Parathyroid adenoma (tissue), 2 donors: Measurements from ENCODE around the gene TDRD9.

Experiments used
- H2AFZ ChIP-seq: fragments of 300-600 bp; sonication (generic); one replicate; pipeline ENCODE4 v1.7.0; 2017; ENCODE audit warnings: antibody characterized with exemption, mild to moderate bottlenecking
- H3K27ac ChIP-seq: fragments of 300-600 bp; sonication (generic); one replicate; pipeline ENCODE4 v1.7.0; 2017
- H3K27me3 ChIP-seq: fragments of 300-600 bp; sonication (generic); one replicate; pipeline ENCODE4 v1.7.0; 2017; ENCODE audit warnings: low read length; ENCODE audit not compliant: control insufficient read depth, insufficient read depth
- H3K36me3 ChIP-seq: fragments of 300-600 bp; sonication (generic); one replicate; pipeline ENCODE4 v1.7.0; 2017; ENCODE audit warnings: low read length; ENCODE audit not compliant: control insufficient read depth, insufficient read depth
- H3K4me1 ChIP-seq: fragments of 300-600 bp; sonication (generic); one replicate; pipeline ENCODE4 v1.7.0; 2017; ENCODE audit warnings: control low read depth
- H3K4me2 ChIP-seq: fragments of 300-600 bp; sonication (generic); one replicate; pipeline ENCODE4 v1.7.0; 2017; ENCODE audit warnings: low read length
- H3K4me3 ChIP-seq: fragments of 300-600 bp; sonication (generic); one replicate; pipeline ENCODE4 v1.7.0; 2017; ENCODE audit warnings: low read depth, low read length
- H3K79me2 ChIP-seq: fragments of 300-600 bp; sonication (generic); one replicate; pipeline ENCODE4 v1.7.0; 2017; ENCODE audit warnings: control low read depth
- H3K9ac ChIP-seq: fragments of 300-600 bp; sonication (generic); one replicate; pipeline ENCODE4 v1.7.0; 2017; ENCODE audit warnings: mild to moderate bottlenecking
- H3K9me3 ChIP-seq: fragments of 300-600 bp; sonication (generic); one replicate; pipeline ENCODE4 v1.7.0; 2017; ENCODE audit warnings: low read length; ENCODE audit not compliant: control insufficient read depth
- TF ChIP-seq, protein P1 (sequence below): fragments of 300-600 bp; sonication (generic); IDR thresholded peaks from one replicate; pipeline ENCODE4 v1.7.0; 2017; ENCODE audit warnings: antibody characterized with exemption, mild to moderate bottlenecking
- donor health status: primary hyperparathyroidism.

TDRD9 gene

DNA sequence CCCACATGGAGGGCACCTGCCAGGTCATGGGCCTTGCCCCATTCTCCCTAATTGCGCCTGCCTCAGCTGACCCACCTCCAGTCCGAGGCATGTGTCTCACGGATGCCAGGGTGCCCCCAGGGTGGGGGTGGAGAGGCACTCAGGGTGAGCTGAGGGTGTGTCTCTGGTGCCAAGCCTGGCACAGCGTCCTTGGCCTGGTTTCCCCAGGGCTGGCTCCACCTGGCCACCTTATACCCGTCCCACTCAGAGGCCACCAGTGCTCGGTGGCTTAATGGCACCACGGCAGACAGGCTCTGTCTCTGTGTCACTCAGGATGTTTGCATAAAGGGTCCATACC, 33.6 kb upstream of the TDRD9 start:
- H3K4me2 ChIP-seq: no peak overlapping the region
- H3K4me3 ChIP-seq: no peak overlapping the region
- no peak overlapping the region for H3K27ac ChIP-seq
- no peaks in the 10 kb centered on the region for H3K27me3 ChIP-seq
- H2AFZ ChIP-seq: no peak overlapping the region
- TF ChIP-seq, protein P1, sequence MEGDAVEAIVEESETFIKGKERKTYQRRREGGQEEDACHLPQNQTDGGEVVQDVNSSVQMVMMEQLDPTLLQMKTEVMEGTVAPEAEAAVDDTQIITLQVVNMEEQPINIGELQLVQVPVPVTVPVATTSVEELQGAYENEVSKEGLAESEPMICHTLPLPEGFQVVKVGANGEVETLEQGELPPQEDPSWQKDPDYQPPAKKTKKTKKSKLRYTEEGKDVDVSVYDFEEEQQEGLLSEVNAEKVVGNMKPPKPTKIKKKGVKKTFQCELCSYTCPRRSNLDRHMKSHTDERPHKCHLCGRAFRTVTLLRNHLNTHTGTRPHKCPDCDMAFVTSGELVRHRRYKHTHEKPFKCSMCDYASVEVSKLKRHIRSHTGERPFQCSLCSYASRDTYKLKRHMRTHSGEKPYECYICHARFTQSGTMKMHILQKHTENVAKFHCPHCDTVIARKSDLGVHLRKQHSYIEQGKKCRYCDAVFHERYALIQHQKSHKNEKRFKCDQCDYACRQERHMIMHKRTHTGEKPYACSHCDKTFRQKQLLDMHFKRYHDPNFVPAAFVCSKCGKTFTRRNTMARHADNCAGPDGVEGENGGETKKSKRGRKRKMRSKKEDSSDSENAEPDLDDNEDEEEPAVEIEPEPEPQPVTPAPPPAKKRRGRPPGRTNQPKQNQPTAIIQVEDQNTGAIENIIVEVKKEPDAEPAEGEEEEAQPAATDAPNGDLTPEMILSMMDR: no peak
- no peaks in the 10 kb centered on the region for H3K9me3 ChIP-seq
- no peaks in the 10 kb centered on the region for H3K79me2 ChIP-seq
- H3K36me3 ChIP-seq: no peaks in the 10 kb centered on the region
- no peak overlapping the region for H3K9ac ChIP-seq
- peaks cover 16% of the 10 kb centered on the region for H3K4me1 ChIP-seq

DNA sequence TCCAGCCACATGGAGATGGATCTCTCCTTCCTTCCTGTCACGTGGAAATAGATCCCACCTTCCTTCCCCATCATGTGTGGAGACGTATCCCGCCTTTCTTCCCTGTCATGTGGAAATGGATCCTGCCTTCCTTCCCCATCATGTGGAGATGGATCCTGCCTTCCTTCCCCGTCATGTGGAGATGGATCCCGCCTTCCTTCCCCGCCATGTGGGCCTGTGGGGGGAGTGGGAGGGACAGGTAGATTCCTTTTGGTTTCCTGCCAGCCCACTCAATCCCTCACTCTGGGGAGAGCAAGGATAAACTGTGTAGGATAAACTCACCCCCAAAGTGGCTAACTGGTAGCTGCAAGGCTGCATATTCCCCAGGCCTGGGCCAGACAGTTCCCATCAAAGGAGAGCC, 31.7 kb upstream of the TDRD9 start:
- no peak overlapping the region for H3K4me3 ChIP-seq
- H3K27ac ChIP-seq: peak overlapping the region; percentile 52
- H3K27me3 ChIP-seq: no peaks in the 10 kb centered on the region

DNA sequence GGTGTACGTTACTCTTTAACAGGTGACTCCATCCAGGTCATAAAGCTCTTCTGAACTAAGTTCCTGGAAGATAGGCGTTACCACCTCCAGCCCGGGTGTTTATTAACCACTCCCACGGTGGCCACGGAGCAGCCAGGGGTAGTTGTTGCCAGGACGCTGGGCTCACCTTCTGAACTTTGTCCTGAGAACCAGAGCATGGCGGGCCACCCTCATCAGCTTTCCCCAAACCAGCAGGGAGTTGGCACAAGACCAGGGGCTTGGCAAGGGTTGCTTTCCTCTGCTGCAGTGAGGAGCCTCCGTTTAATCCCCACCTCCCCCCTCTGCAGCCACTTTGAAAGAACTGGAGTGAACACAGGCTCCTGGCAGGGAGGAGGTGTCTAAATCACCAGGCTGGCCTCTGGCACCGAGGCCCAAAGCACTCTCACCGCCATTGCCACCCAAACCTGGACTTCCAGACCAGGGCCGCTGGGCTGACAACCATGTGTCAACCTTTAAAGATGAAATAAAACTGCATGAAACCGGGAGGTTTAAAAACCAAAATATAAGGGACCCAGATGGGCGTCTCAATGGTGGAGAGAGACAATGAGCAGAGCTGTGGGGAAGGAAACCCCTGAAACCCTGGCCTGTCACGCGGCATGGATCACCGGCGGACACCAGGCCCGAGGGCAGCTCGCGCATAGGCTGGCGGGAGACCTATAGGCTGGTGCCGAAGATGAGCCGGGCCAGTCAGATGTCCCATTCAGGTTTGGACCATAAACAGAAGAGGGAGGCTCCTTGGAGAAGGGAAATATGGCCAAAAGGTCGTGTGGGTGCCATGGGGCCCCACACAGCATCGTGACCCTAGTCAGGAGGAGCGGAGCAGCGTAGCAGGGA, 30.9 kb upstream of the TDRD9 start:
- Histone ChIP-seq H3K79me2 (no peaks in the 10 kb centered on the region), H3K4me1 (peaks cover 17% of the 10 kb centered on the region), H2AFZ (peak overlapping the region; percentile 69), H3K9me3 (no peaks in the 10 kb centered on the region), H3K36me3 (no peaks in the 10 kb centered on the region), H3K27ac (peak overlapping the region; percentile 52), H3K4me2 (no peak overlapping the region), H3K27me3 (no peaks in the 10 kb centered on the region), H3K9ac (no peak overlapping the region), H3K4me3 (no peak overlapping the region)
- TF ChIP-seq, protein P1: no peak

More for the DNA sequence above, 31.7 kb upstream of the TDRD9 start:
- Histone ChIP-seq H3K36me3 (no peaks in the 10 kb centered on the region), H3K4me2 (no peak overlapping the region), H3K9me3 (no peaks in the 10 kb centered on the region), H2AFZ (peak overlapping the region; percentile 69), H3K4me1 (peaks cover 17% of the 10 kb centered on the region), H3K9ac (no peak overlapping the region), H3K79me2 (no peaks in the 10 kb centered on the region)
- TF ChIP-seq, protein P1: no peak

DNA sequence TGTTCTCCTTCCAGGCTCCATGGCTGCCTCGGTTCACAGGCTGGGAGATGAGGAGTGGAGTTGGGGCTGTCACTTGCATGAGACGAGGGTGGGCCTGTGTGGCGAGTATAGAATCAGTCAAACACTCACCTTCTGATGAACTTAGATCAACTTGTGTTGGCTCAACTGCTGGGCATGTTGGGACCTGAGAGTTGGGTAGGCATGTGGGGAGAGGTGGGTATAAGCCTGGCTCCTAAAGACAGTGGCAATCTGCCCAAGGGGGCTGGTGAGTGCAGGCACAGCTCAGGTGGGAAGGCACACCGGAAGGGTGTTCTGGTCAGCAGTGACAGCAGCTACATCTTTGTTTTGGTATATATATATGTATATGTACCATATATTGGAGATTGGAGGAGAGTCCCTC, 30.1 kb upstream of the TDRD9 start:
- H3K4me1 ChIP-seq: peaks cover 17% of the 10 kb centered on the region
- H3K4me3 ChIP-seq: no peak overlapping the region
- TF ChIP-seq, protein P1: no peak
- H3K79me2 ChIP-seq: no peaks in the 10 kb centered on the region
- no peaks in the 10 kb centered on the region for H3K36me3 ChIP-seq
- H3K27me3 ChIP-seq: no peaks in the 10 kb centered on the region
- no peaks in the 10 kb centered on the region for H3K9me3 ChIP-seq
- H3K4me2 ChIP-seq: no peak overlapping the region
- H3K27ac ChIP-seq: no peak overlapping the region
- no peak overlapping the region for H2AFZ ChIP-seq
- H3K9ac ChIP-seq: no peak overlapping the region

DNA sequence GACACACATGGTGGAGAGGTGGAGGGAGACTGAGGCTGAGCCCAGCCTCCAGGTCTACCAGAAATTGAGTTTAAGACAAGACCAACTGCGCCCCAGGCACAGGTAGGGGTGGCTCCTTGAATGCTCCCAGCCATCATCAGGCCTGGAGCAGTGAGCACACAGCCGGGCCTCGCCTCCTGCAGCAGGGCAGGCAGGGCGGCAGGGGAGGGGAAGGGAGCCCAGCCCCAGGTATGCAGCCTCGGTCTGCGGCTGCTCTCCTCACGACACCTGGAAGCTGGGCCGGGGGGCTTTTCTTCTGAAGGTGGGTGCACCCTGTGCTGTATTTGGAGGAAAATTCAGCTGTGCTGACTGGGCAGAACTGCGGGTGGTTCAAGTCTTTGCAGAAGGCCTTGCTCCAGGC, 29.5 kb upstream of the TDRD9 start:
- no peak overlapping the region for H3K9ac ChIP-seq
- H3K27ac ChIP-seq: no peak overlapping the region
- H3K27me3 ChIP-seq: no peaks in the 10 kb centered on the region
- no peak overlapping the region for H3K4me3 ChIP-seq
- H3K36me3 ChIP-seq: no peaks in the 10 kb centered on the region
- no peaks in the 10 kb centered on the region for H3K9me3 ChIP-seq
- no peak overlapping the region for H2AFZ ChIP-seq
- TF ChIP-seq, protein P1: no peak
- H3K79me2 ChIP-seq: no peaks in the 10 kb centered on the region
- H3K4me2 ChIP-seq: no peak overlapping the region
- peaks cover 17% of the 10 kb centered on the region for H3K4me1 ChIP-seq
